Breast epithelium (tissue), 4 donors: ENCODE measurements around the gene NMT2. TPM values are rescaled to one million over a fixed set of nuclear protein-coding genes. Genes with fewer than 3 reads are reported as not detected.

Experiments
- DNase-seq, 2 donors: peaks; one replicate each; pipeline ENCODE4 v3.0.0-alpha.2; 2019; ENCODE audit warnings: low spot score in 2 of 2
- H3K27ac ChIP-seq, 2 donors: fragments of 200-600 bp; sonication (generic) in 1 of 2; one replicate each; pipeline ENCODE4 v1.5.1; 2016 to 2019; ENCODE audit warnings: mild to moderate bottlenecking in 1 of 2
- H3K27me3 ChIP-seq, 2 donors: fragments of 200-600 bp; sonication (generic) in 1 of 2; one replicate each; pipeline versions ENCODE4 v1.5.1 to v1.6.0; 2017 to 2019; ENCODE audit warnings: control low read depth in 1 of 2, mild to moderate bottlenecking in 1 of 2
- H3K36me3 ChIP-seq: fragments of 200-600 bp; one replicate; pipeline ENCODE4 v1.5.1; 2019
- H3K4me1 ChIP-seq, 2 donors: fragments of 200-600 bp; sonication (generic); one replicate each; pipeline ENCODE4 v1.5.1; 2016 to 2019; ENCODE audit warnings: control low read depth in 1 of 2
- H3K4me3 ChIP-seq, 3 donors: fragments of 200-600 bp; sonication (generic); 1 replicate in 2 of 3; 2 replicates in 1 of 3; pipeline ENCODE4 v1.5.1; 2016 to 2019; ENCODE audit warnings: mild to moderate bottlenecking in 3 of 3, moderate library complexity in 2 of 3
- H3K9me3 ChIP-seq, 2 donors: fragments of 200-600 bp; sonication (generic) in 1 of 2; one replicate each; pipeline ENCODE4 v1.5.1; 2016 to 2019; ENCODE audit warnings: control low read depth in 1 of 2
- CTCF ChIP-seq, 3 donors: fragments of 450-650 bp; IDR thresholded peaks; one replicate each; pipeline ENCODE4 v1.5.1; 2016 to 2017; ENCODE audit warnings: antibody characterized with exemption in 3 of 3, mild to moderate bottlenecking in 3 of 3, moderate library complexity in 3 of 3
- POLR2A ChIP-seq: fragments of 450-650 bp; IDR thresholded peaks from one replicate; pipeline ENCODE4 v1.6.1; 2016; ENCODE audit warnings: antibody characterized with exemption, mild to moderate bottlenecking, moderate library complexity
- POLR2AphosphoS5 ChIP-seq, 3 donors: sonication (generic); formaldehyde crosslinking; IDR thresholded peaks; one replicate each; pipeline ENCODE4 v1.6.1; 2017; ENCODE audit warnings: antibody characterized with exemption in 3 of 3
- intact Hi-C: fragments of 100-400 bp; cut with DNase I; formaldehyde crosslinking; loops from one replicate; pipeline ENCODE4 v1.15.1; 2023; ENCODE audit warnings: low total_unique reads
- total RNA-seq, 3 donors: library from RNA; depleted of rRNA; stranded (reverse); fragments of >200 nt; gene quantifications; one replicate each; pipeline ENCODE4 v1.1.0, GENCODE V29; 2016

The NMT2 gene
- total RNA-seq, 3 donors from 2014 or later = 18.4 to 48.3 (median 32.4) TPM

GRCh38 chr10:15121707-15122106 lies 46.8 kb downstream of the NMT2 start:
- Histone ChIP-seq H3K9me3 (no peaks in the 10 kb centered on the region), H3K36me3 (no peaks in the 10 kb centered on the region), H3K4me3 (no peak overlapping the region), H3K27me3 (no peaks in the 10 kb centered on the region), H3K4me1 (no peaks in the 10 kb centered on the region), H3K27ac (no peak overlapping the region)
- DNase-seq = no peak
- intact Hi-C loops = loop anchor here (5.0 kb wide), 1 partner anchor 329 kb away; no protein-coding TSS in a partner anchor
- TF ChIP-seq POLR2A (no peak), POLR2AphosphoS5 (IDR thresholded peaks at IDR 0.05) (no peak), CTCF (IDR thresholded peaks at IDR 0.05) (no peak)

- no peak for DNase-seq
- Histone ChIP-seq H3K27me3 (no peaks in the 10 kb centered on the region), H3K36me3 (no peaks in the 10 kb centered on the region), H3K4me1 (no peaks in the 10 kb centered on the region), H3K9me3 (no peaks in the 10 kb centered on the region), H3K4me3 (no peak overlapping the region), H3K27ac (no peak overlapping the region)
- intact Hi-C loops = loop anchor here (5.0 kb wide), 1 partner anchor 328 kb away; no protein-coding TSS in a partner anchor
- no peak for TF ChIP-seq CTCF (IDR thresholded peaks at IDR 0.05)
- no peak for TF ChIP-seq POLR2A
- TF ChIP-seq POLR2AphosphoS5 (IDR thresholded peaks at IDR 0.05) = no peak
Observed at GRCh38 chr10:15120523-15120922, 48.0 kb downstream of the NMT2 start.

- no peaks in the 10 kb centered on the region for H3K4me1 ChIP-seq
- intact Hi-C loops = no loop called here
- H3K27ac ChIP-seq = no peak overlapping the region
- no peak overlapping the region for H3K4me3 ChIP-seq
- TF ChIP-seq CTCF (IDR thresholded peaks at IDR 0.05) (no peak), POLR2AphosphoS5 (IDR thresholded peaks at IDR 0.05) (no peak), POLR2A (no peak)
- no peaks in the 10 kb centered on the region for H3K27me3 ChIP-seq
- no peak for DNase-seq
- H3K9me3 ChIP-seq = no peaks in the 10 kb centered on the region
- no peaks in the 10 kb centered on the region for H3K36me3 ChIP-seq
Observed at GRCh38 chr10:15118615-15119014, 49.9 kb downstream of the NMT2 start.

GRCh38 chr10:15116225-15116624 lies 52.3 kb downstream of the NMT2 start:
- H3K4me3 ChIP-seq = no peak overlapping the region
- TF ChIP-seq POLR2A (no peak), POLR2AphosphoS5 (IDR thresholded peaks at IDR 0.05) (no peak), CTCF (IDR thresholded peaks at IDR 0.05) (no peak)
- H3K27ac ChIP-seq = no peak overlapping the region
- no peaks in the 10 kb centered on the region for H3K36me3 ChIP-seq
- no peak for DNase-seq
- H3K27me3 ChIP-seq = no peaks in the 10 kb centered on the region
- H3K9me3 ChIP-seq = no peaks in the 10 kb centered on the region
- intact Hi-C loops = no loop called here
- no peaks in the 10 kb centered on the region for H3K4me1 ChIP-seq

GRCh38 chr10:15113766-15114165 lies 54.7 kb downstream of the NMT2 start:
- DNase-seq = no peak
- Histone ChIP-seq H3K9me3 (no peaks in the 10 kb centered on the region), H3K36me3 (no peaks in the 10 kb centered on the region), H3K4me1 (no peaks in the 10 kb centered on the region), H3K27ac (no peak overlapping the region), H3K4me3 (no peak overlapping the region), H3K27me3 (no peaks in the 10 kb centered on the region)
- TF ChIP-seq POLR2A = no peak
- no peak for TF ChIP-seq CTCF (IDR thresholded peaks at IDR 0.05)
- no peak for TF ChIP-seq POLR2AphosphoS5 (IDR thresholded peaks at IDR 0.05)
- intact Hi-C loops = no loop called here
